HepG2 (cell line): ENCODE results near the gene TERC. TPM values are rescaled to one million over a fixed set of nuclear protein-coding genes. Genes with fewer than 3 reads are reported as not detected.
A peak's percentile ranks its signal among the peaks of the same experiment; 100 is the strongest.

ENCODE experiments used
- CERS6 ChIP-seq: sonication (generic); formaldehyde crosslinking; IDR thresholded peaks from 2 replicates; pipeline ENCODE4 v1.5.0; 2020; ENCODE audit warnings: missing genetic modification reagents
- HNF1A ChIP-seq, 2 experiments: sonication (generic) in 1 of 2; formaldehyde crosslinking in 1 of 2; IDR thresholded peaks; 2 replicates each; pipeline versions ENCODE4 v1.4.0 to v1.6.1; 2016 to 2020; ENCODE audit warnings: borderline replicate concordance in 1 of 2, low read depth in 1 of 2, mild to moderate bottlenecking in 1 of 2, missing genetic modification reagents in 1 of 2
- HOXD1 ChIP-seq: sonication (generic); formaldehyde crosslinking; IDR thresholded peaks from 2 replicates; pipeline ENCODE4 v1.5.0; 2020; ENCODE audit warnings: missing genetic modification reagents
- MTF2 ChIP-seq: sonication (generic); formaldehyde crosslinking; IDR thresholded peaks from 2 replicates; pipeline ENCODE4 v1.5.0; 2020; ENCODE audit warnings: missing genetic modification reagents, borderline replicate concordance
- NR0B2 ChIP-seq: sonication (generic); formaldehyde crosslinking; IDR thresholded peaks from 2 replicates; pipeline ENCODE4 v1.4.0; 2020; ENCODE audit warnings: mild to moderate bottlenecking, missing genetic modification reagents
- TCF7 ChIP-seq: sonication (generic); IDR thresholded peaks from 2 replicates; pipeline ENCODE4 v1.6.1; 2016; ENCODE audit warnings: antibody characterized with exemption, low read depth
- ZFY ChIP-seq: sonication (generic); formaldehyde crosslinking; IDR thresholded peaks from 2 replicates; pipeline ENCODE4 v1.4.0; 2020; ENCODE audit warnings: missing genetic modification reagents
- ZNF556 ChIP-seq: sonication (generic); formaldehyde crosslinking; IDR thresholded peaks from 2 replicates; pipeline ENCODE4 v1.4.0; 2020; ENCODE audit warnings: mild to moderate bottlenecking, missing genetic modification reagents, borderline replicate concordance
- ZNF672 ChIP-seq: sonication (generic); formaldehyde crosslinking; IDR thresholded peaks from 2 replicates; pipeline ENCODE4 v1.8.1; 2022; ENCODE audit warnings: missing genetic modification reagents
- ZNF775 ChIP-seq: sonication (generic); formaldehyde crosslinking; IDR thresholded peaks from 2 replicates; pipeline ENCODE4 v1.4.0; 2020; ENCODE audit warnings: missing genetic modification reagents, mild to moderate bottlenecking, moderate library complexity, borderline replicate concordance
- polyA plus RNA-seq, 8 experiments: library from polyadenylated mRNA; depleted of rRNA in 3 of 8; stranded (reverse) in 7 of 8; unstranded in 1 of 8; fragments of >200 nt; fragmentation: Illumina TruSeq in 4 of 8; extraction: Trizol in 4 of 8; gene quantifications; 2 replicates each; pipeline versions ENCODE4 v1.2.1 to v1.2.3, GENCODE V29; 2011 to 2016; ENCODE audit warnings: low read depth in 4 of 8, missing spikeins in 1 of 8, mixed read lengths in 1 of 8; ENCODE audit not compliant: insufficient read depth in 1 of 8
- total RNA-seq, 5 experiments: library from RNA; depleted of rRNA; stranded (reverse); fragments of >200 nt; fragmentation: Illumina TruSeq; extraction: Trizol; gene quantifications; 2 replicates each; pipeline ENCODE4 v1.2.3, GENCODE V29; 2016; ENCODE audit warnings: low read depth in 1 of 5

The TERC gene
- total and polyA plus RNA-seq, 2 of the 13 experiments (the other 11 are each of a cell fraction or from before 2014, with no cell fraction given), result 1.3 to 74.6 TPM

- TF ChIP-seq HOXD1 (CRISPR knock-in tag), result no peak
- TF ChIP-seq CERS6 (CRISPR knock-in tag), result no peak
- TF ChIP-seq NR0B2 (CRISPR knock-in tag), result no peak
- no peak for TF ChIP-seq MTF2 (CRISPR knock-in tag)
- TF ChIP-seq ZFY (CRISPR knock-in tag), result peak; percentile 44; the same call in 1 of the 2 replicates
- TF ChIP-seq ZNF672 (CRISPR knock-in tag), result no peak
- TF ChIP-seq ZNF775 (CRISPR knock-in tag), result no peak
- TF ChIP-seq ZNF556 (CRISPR knock-in tag), result no peak
- no peak for TF ChIP-seq TCF7
- no peak for TF ChIP-seq HNF1A (IDR thresholded peaks at IDR 0.05; ENCODE audit: low read depth)
- no peak for TF ChIP-seq HNF1A (CRISPR knock-in tag; IDR thresholded peaks at IDR 0.05; ENCODE audit: borderline replicate concordance)
- TF ChIP-seq, all 625 proteins: peak for 11
Observed at GRCh38 chr3:169812332-169813235, 47.7 kb upstream of the TERC start, which contains the start of the genes LRRC34 and LRRIQ4 (continued).
